LHCN-M2 (cell line): ENCODE data around the gene GABRR3. TPM values are rescaled to one million over a fixed set of nuclear protein-coding genes. Genes with fewer than 3 reads are reported as not detected.
A peak's percentile ranks its signal among the peaks of the same experiment; 100 is the strongest.

Source experiments
- DNase-seq: peaks from one replicate; pipeline ENCODE4 v3.0.0-alpha.2; 2012; ENCODE audit warnings: low read depth
- polyA plus RNA-seq: library from polyadenylated mRNA; unstranded; fragments of >200 nt; gene quantifications from one replicate; pipeline ENCODE4 v1.2.1, GENCODE V29; 2012; ENCODE audit warnings: missing spikeins
- total RNA-seq: library from RNA; depleted of rRNA; stranded (reverse); fragments of >200 nt; gene quantifications from 2 replicates; pipeline ENCODE4 v1.2.3, GENCODE V29; 2014; rRNA removed

Gene GABRR3
- not detected in 2 replicates for total RNA-seq
- polyA plus RNA-seq, result not detected

- DNase-seq, result no peak
Observed at GRCh38 chr3:98035208-98035607, at the start of gene GABRR3. Gene GABRR3, minus strand, starts transcription at chr3:98035315. Its CDS starts 328 bp downstream, at chr3:98034987.

GRCh38 chr3:98073486-98073885, 38.4 kb upstream of the GABRR3 start:
- DNase-seq, result no peak

- no peak for DNase-seq
Observed at GRCh38 chr3:98070840-98071239, 35.7 kb upstream of the GABRR3 start.

- no peak for DNase-seq
Observed at GRCh38 chr3:98068824-98069223, 33.7 kb upstream of the GABRR3 start.

- no peak for DNase-seq
Observed at GRCh38 chr3:98058244-98058960, 23.3 kb upstream of the GABRR3 start.

- no peak for DNase-seq
Observed at GRCh38 chr3:98057631-98058030, 22.5 kb upstream of the GABRR3 start.

GRCh38 chr3:98056035-98056434, 20.9 kb upstream of the GABRR3 start:
- no peak for DNase-seq

GRCh38 chr3:98049271-98049670, 14.2 kb upstream of the GABRR3 start:
- DNase-seq, result no peak

- no peak for DNase-seq
Observed at GRCh38 chr3:98048586-98048985, 13.5 kb upstream of the GABRR3 start.

GRCh38 chr3:98041350-98041749, 6.2 kb upstream of the GABRR3 start:
- DNase-seq, result no peak

- peak; percentile 78 for DNase-seq
Observed at GRCh38 chr3:98039322-98040024, 4.4 kb upstream of the GABRR3 start.

GRCh38 chr3:98038876-98039275, 3.8 kb upstream of the GABRR3 start:
- no peak for DNase-seq

- DNase-seq, result peak; percentile 22
Observed at GRCh38 chr3:98038286-98038685, 3.2 kb upstream of the GABRR3 start.

GRCh38 chr3:98034486-98034885, 629 bp downstream of the GABRR3 start:
- DNase-seq, result no peak

- no peak for DNase-seq
Observed at GRCh38 chr3:98034036-98034435, 1.1 kb downstream of the GABRR3 start.

- DNase-seq, result no peak
Observed at GRCh38 chr3:98032904-98033303, 2.2 kb downstream of the GABRR3 start.

- no peak for DNase-seq
Observed at GRCh38 chr3:98032265-98032664, 2.9 kb downstream of the GABRR3 start.

GRCh38 chr3:98029083-98029482, 6.0 kb downstream of the GABRR3 start:
- no peak for DNase-seq

- DNase-seq, result no peak
Observed at GRCh38 chr3:98027085-98027446, 8.0 kb downstream of the GABRR3 start.

GRCh38 chr3:98026425-98027084, 8.6 kb downstream of the GABRR3 start:
- no peak for DNase-seq

GRCh38 chr3:98025392-98025945, 9.6 kb downstream of the GABRR3 start:
- no peak for DNase-seq
